SU-DHL-6 (cell line): ENCODE measurements around the gene FAM200B.

Source experiments
- H2AFZ ChIP-seq: fragments of 200-600 bp; sonication (generic); 2 replicates; pipeline ENCODE4 v1.6.1; 2014; ENCODE audit warnings: low read depth, mild to moderate bottlenecking, moderate library complexity, mixed read lengths, antibody characterized with exemption, low read length; ENCODE audit not compliant: severe bottlenecking
- H3F3A ChIP-seq: fragments of 200-600 bp; shearing (Covaris generic); 2 replicates; pipeline ENCODE4 v1.6.0; 2016; ENCODE audit warnings: antibody characterized with exemption, mild to moderate bottlenecking; ENCODE audit not compliant: insufficient read depth
- H3K27ac ChIP-seq: fragments of 200-600 bp; sonication (generic); 2 replicates; pipeline ENCODE4 v1.5.1; 2016; ENCODE audit warnings: low read depth, mild to moderate bottlenecking, low read length, moderate library complexity, mixed read lengths
- H3K27me3 ChIP-seq: fragments of 200-600 bp; sonication (generic), shearing (Covaris generic); 2 replicates; pipeline ENCODE4 v1.6.0; 2014; ENCODE audit warnings: mild to moderate bottlenecking, low read length
- H3K36me3 ChIP-seq: fragments of 200-600 bp; sonication (generic); 2 replicates; pipeline ENCODE4 v1.6.1; 2014; ENCODE audit warnings: mild to moderate bottlenecking, low read length, mixed read lengths
- H3K4me2 ChIP-seq: fragments of 300-600, 200-600 bp; shearing (Covaris generic), sonication (generic); 2 replicates; pipeline ENCODE4 v1.6.0; 2014; ENCODE audit warnings: low read length, low read depth, mild to moderate bottlenecking; ENCODE audit not compliant: poor library complexity, severe bottlenecking
- H3K4me3 ChIP-seq: fragments of 200-600 bp; sonication (generic); 2 replicates; pipeline ENCODE4 v1.5.1; 2014; ENCODE audit warnings: antibody characterized with exemption, low read length, mild to moderate bottlenecking, mixed read lengths; ENCODE audit not compliant: insufficient read depth, poor library complexity, severe bottlenecking
- H3K79me2 ChIP-seq: fragments of 200-600 bp; sonication (generic); 2 replicates; pipeline ENCODE4 v1.6.1; 2014; ENCODE audit warnings: mild to moderate bottlenecking, low read length, moderate library complexity; ENCODE audit not compliant: insufficient read depth
- H3K9ac ChIP-seq: fragments of 200-600 bp; sonication (generic); 2 replicates; pipeline ENCODE4 v1.7.0; 2014; ENCODE audit warnings: mild to moderate bottlenecking, low read length
- H3K9me2 ChIP-seq: fragments of 200-600 bp; sonication (generic); replicated peaks from 2 replicates; pipeline ENCODE4 v1.6.1; 2014; ENCODE audit warnings: low read length; ENCODE audit not compliant: insufficient read depth
- H3K9me3 ChIP-seq: fragments of 200-600 bp; sonication (generic); 2 replicates; pipeline ENCODE4 v1.6.1; 2014; ENCODE audit warnings: low read length, mixed read lengths; ENCODE audit not compliant: insufficient read depth
- H4K20me1 ChIP-seq: fragments of 200-600 bp; sonication (generic); 2 replicates; pipeline ENCODE4 v1.6.1; 2014; ENCODE audit warnings: low read depth, mild to moderate bottlenecking, antibody characterized with exemption, low read length, moderate library complexity, mixed read lengths
- CTCF ChIP-seq: fragments of 200-600 bp; sonication (generic); IDR thresholded peaks from one replicate; pipeline ENCODE4 v1.5.1; 2017; ENCODE audit warnings: antibody characterized with exemption, mild to moderate bottlenecking, low read length, moderate library complexity; ENCODE audit not compliant: insufficient read depth, poor library complexity, severe bottlenecking
- EZH2phosphoT487 ChIP-seq: fragments of 200-600 bp; sonication (generic), shearing (Covaris generic); conservative IDR thresholded peaks from 2 replicates; pipeline ENCODE4 v1.6.1; 2018; ENCODE audit warnings: mild to moderate bottlenecking, antibody characterized with exemption, low read length, moderate library complexity, mixed read lengths

FAM200B gene

GRCh38 chr4:15738877-15739276, 57.2 kb downstream of the FAM200B start:
- Histone ChIP-seq H3F3A (no peaks in the 10 kb centered on the region), H3K79me2 (no peaks in the 10 kb centered on the region), H3K27me3 (no peaks in the 10 kb centered on the region), H3K27ac (no peak overlapping the region), H3K9ac (no peak overlapping the region), H3K4me2 (no peak overlapping the region), H3K4me3 (no peak overlapping the region), H3K36me3 (0 out of 2 replicates have a peak, but pooled peaks cover 3% of the 10 kb centered on the region), H3K9me3 (peaks cover 13% of the 10 kb centered on the region; the same call in 1 of the 2 replicates), H2AFZ (no peak overlapping the region), H4K20me1 (no peaks in the 10 kb centered on the region), H3K9me2 (no peaks in the 10 kb centered on the region)
- TF ChIP-seq CTCF (no peak), EZH2phosphoT487 (no peak)
